CD14-positive monocyte (primary cell): ENCODE results near the gene MITF. TPM values are rescaled to one million over a fixed set of nuclear protein-coding genes. Genes with fewer than 3 reads are reported as not detected.

Experiments used
- DNase-seq, 3 donors: peaks; one replicate each; pipeline ENCODE4 v3.0.0-alpha.2; 2011 to 2022
- H2AFZ ChIP-seq: 2 replicates; pipeline ENCODE4 v1.6.0; 2012; ENCODE audit warnings: mild to moderate bottlenecking, low read depth, low read length, inconsistent platforms; ENCODE audit not compliant: insufficient read depth, poor library complexity, severe bottlenecking
- H3K27ac ChIP-seq, 2 donors: 1 replicate in 1 of 2; 2 replicates in 1 of 2; pipeline ENCODE4 v1.5.1; 2012 to 2013; ENCODE audit warnings: low read length in 2 of 2, control low read depth in 1 of 2, inconsistent platforms in 1 of 2, low read depth in 1 of 2, mild to moderate bottlenecking in 1 of 2
- H3K27me3 ChIP-seq, 2 donors: one replicate each; pipeline versions ENCODE4 v1.6.0 to v1.6.1; 2011 to 2013; ENCODE audit warnings: low read length in 2 of 2; ENCODE audit not compliant: control insufficient read depth in 2 of 2, insufficient read depth in 2 of 2
- H3K36me3 ChIP-seq, 2 donors: replicated peaks in 1 of 2; 1 replicate in 1 of 2; 2 replicates in 1 of 2; pipeline versions ENCODE4 v1.5.1 to v1.6.1; 2012 to 2013; ENCODE audit warnings: low read length in 2 of 2, control low read depth in 1 of 2, inconsistent platforms in 1 of 2, mild to moderate bottlenecking in 1 of 2; ENCODE audit not compliant: insufficient read depth in 2 of 2, control insufficient read depth in 1 of 2
- H3K4me1 ChIP-seq, 2 donors: 1 replicate in 1 of 2; 2 replicates in 1 of 2; pipeline versions ENCODE4 v1.5.1 to v1.6.1; 2012 to 2013; ENCODE audit warnings: low read length in 2 of 2, control low read depth in 1 of 2, inconsistent platforms in 1 of 2, mild to moderate bottlenecking in 1 of 2, moderate library complexity in 1 of 2; ENCODE audit not compliant: insufficient read depth in 2 of 2, control insufficient read depth in 1 of 2
- H3K4me2 ChIP-seq: replicated peaks from 2 replicates; pipeline ENCODE3; 2012; ENCODE audit warnings: low read length, moderate library complexity, mild to moderate bottlenecking; ENCODE audit not compliant: poor library complexity, severe bottlenecking; ENCODE audit errors: extremely low read depth
- H3K4me3 ChIP-seq, 3 experiments: fragments of 200-600 bp in 1 of 3; sonication (generic) in 1 of 3; replicated peaks in 1 of 3; 1 replicate in 2 of 3; 2 replicates in 1 of 3; pipeline ENCODE4 v1.5.1; 2011 to 2013; ENCODE audit warnings: low read length in 3 of 3, mild to moderate bottlenecking in 3 of 3, control low read depth in 2 of 3, low read depth in 2 of 3, inconsistent platforms in 1 of 3, moderate library complexity in 1 of 3
- H3K79me2 ChIP-seq: 2 replicates; pipeline ENCODE4 v1.6.0; 2012; ENCODE audit warnings: mild to moderate bottlenecking, control low read depth, inconsistent platforms, low read length, moderate library complexity; ENCODE audit not compliant: insufficient read depth
- H3K9ac ChIP-seq: 2 replicates; pipeline ENCODE4 v1.6.0; 2017; ENCODE audit warnings: low read length, mild to moderate bottlenecking; ENCODE audit not compliant: insufficient read depth, poor library complexity, severe bottlenecking
- H3K9me3 ChIP-seq, 2 donors: replicated peaks in 1 of 2; 1 replicate in 1 of 2; 2 replicates in 1 of 2; pipeline versions ENCODE4 v1.5.1 to v1.6.1; 2012 to 2013; ENCODE audit warnings: low read length in 2 of 2, control low read depth in 1 of 2; ENCODE audit not compliant: control insufficient read depth in 1 of 2, insufficient read depth in 1 of 2
- H4K20me1 ChIP-seq: 2 replicates; pipeline ENCODE4 v1.6.0; 2012; ENCODE audit warnings: mild to moderate bottlenecking, low read length, control low read depth, moderate library complexity; ENCODE audit not compliant: insufficient read depth
- H3K27ac Mint-ChIP-seq, 7 donors: one replicate each; pipeline ENCODE4 v1.8.0; 2020; ENCODE audit warnings: mild to moderate bottlenecking in 7 of 7, mixed read lengths in 7 of 7, moderate library complexity in 6 of 7, inconsistent platforms in 2 of 7
- H3K27me3 Mint-ChIP-seq, 3 donors: one replicate each; pipeline ENCODE4 v1.8.0; 2021 to 2022; ENCODE audit warnings: low read depth in 3 of 3, mild to moderate bottlenecking in 3 of 3, mixed read lengths in 3 of 3, moderate library complexity in 3 of 3, inconsistent platforms in 1 of 3
- H3K36me3 Mint-ChIP-seq, 2 donors: one replicate each; pipeline ENCODE4 v1.8.0; 2020; ENCODE audit warnings: mixed read lengths in 2 of 2, inconsistent platforms in 1 of 2, mild to moderate bottlenecking in 1 of 2
- H3K4me1 Mint-ChIP-seq: one replicate; pipeline ENCODE4 v1.8.0; 2020; ENCODE audit warnings: mild to moderate bottlenecking, mixed read lengths
- H3K4me3 Mint-ChIP-seq, 2 donors: one replicate each; pipeline ENCODE4 v1.8.0; 2020; ENCODE audit warnings: mild to moderate bottlenecking in 2 of 2, mixed read lengths in 2 of 2, moderate library complexity in 1 of 2
- H3K9me3 Mint-ChIP-seq, 7 donors: one replicate each; pipeline ENCODE4 v1.8.0; 2020 to 2022; ENCODE audit warnings: mixed read lengths in 7 of 7, mild to moderate bottlenecking in 6 of 7, moderate library complexity in 6 of 7, inconsistent platforms in 2 of 7
- CTCF ChIP-seq: fragments of 200-600 bp; IDR thresholded peaks from one replicate; pipeline ENCODE4 v1.8.0; 2022; ENCODE audit warnings: antibody characterized with exemption, mild to moderate bottlenecking
- WGBS: methylation state at CpG from one replicate; pipeline ENCODE4 v1.1.5; 2013; ENCODE audit warnings: missing lambda C conversion rate; ENCODE audit not compliant: insufficient coverage; 5-methylcytosine and 5-hydroxymethylcytosine counted together
- intact Hi-C, 2 donors: fragments of 100-400 bp; cut with micrococcal nuclease; formaldehyde crosslinking; loops; one replicate each; pipeline versions ENCODE4 v1.15.0 to v1.15.1; 2023
- polyA plus RNA-seq, 3 donors: library from polyadenylated mRNA; depleted of rRNA in 1 of 3; unstranded in 2 of 3; stranded (reverse) in 1 of 3; fragments of 300-500 nt in 2 of 3; fragments of >200 nt in 1 of 3; fragmentation: Illumina TruSeq in 2 of 3; gene quantifications; 1 replicate in 2 of 3; 2 replicates in 1 of 3; pipeline ENCODE4 v1.2.3, GENCODE V29; 2012 to 2021

Gene MITF
- polyA plus RNA-seq, 3 donors, result 7.0 to 15.1 (median 12.1) TPM

- H3K4me1 ChIP-seq, result no peaks in the 10 kb centered on the region
- no peak overlapping the region for H3K27ac Mint-ChIP-seq
- no peak overlapping the region for H3K9ac ChIP-seq
- no peaks in the 10 kb centered on the region for H3K27me3 Mint-ChIP-seq
- H3K27ac ChIP-seq, result no peak overlapping the region
- H2AFZ ChIP-seq, result no peak overlapping the region
- H3K36me3 ChIP-seq, result no peaks in the 10 kb centered on the region
- DNase-seq, result no peak
- no peak for TF ChIP-seq CTCF
- no peaks in the 10 kb centered on the region for H4K20me1 ChIP-seq
- H3K27me3 ChIP-seq, result no peaks in the 10 kb centered on the region
- H3K4me1 Mint-ChIP-seq, result peaks cover 3% of the 10 kb centered on the region
- no peaks in the 10 kb centered on the region for H3K9me3 ChIP-seq
- H3K79me2 ChIP-seq, result no peaks in the 10 kb centered on the region
- no peak overlapping the region for H3K4me3 ChIP-seq
- H3K36me3 Mint-ChIP-seq, result peaks cover 2% of the 10 kb centered on the region in 2 donors
- peaks cover 0 to 2% (median 0%) of the 10 kb centered on the region in 7 donors for H3K9me3 Mint-ChIP-seq
- intact Hi-C loops, result no loop called here
- no peak overlapping the region for H3K4me2 ChIP-seq
- no peak overlapping the region for H3K4me3 Mint-ChIP-seq
Measured at GRCh38 chr3:69927571-69927970, 188.3 kb downstream of the MITF start.

- Histone ChIP-seq H4K20me1 (no peaks in the 10 kb centered on the region), H3K4me3 (no peak overlapping the region), H3K27ac (no peak overlapping the region), H3K36me3 (no peaks in the 10 kb centered on the region), H3K27me3 (no peaks in the 10 kb centered on the region), H3K9ac (no peak overlapping the region), H3K4me1 (no peaks in the 10 kb centered on the region), H3K4me2 (no peak overlapping the region), H3K9me3 (no peaks in the 10 kb centered on the region), H2AFZ (no peak overlapping the region), H3K79me2 (no peaks in the 10 kb centered on the region)
- Mint-ChIP-seq H3K4me1 (peaks cover 5% of the 10 kb centered on the region), H3K4me3 (no peak overlapping the region), H3K36me3 (peaks cover 2% of the 10 kb centered on the region in 2 donors), H3K27ac (no peak overlapping the region), H3K27me3 (no peaks in the 10 kb centered on the region), H3K9me3 (peaks cover 0 to 2% (median 0%) of the 10 kb centered on the region in 7 donors)
- intact Hi-C loops, result no loop called here
- no peak for DNase-seq
- no peak for TF ChIP-seq CTCF
- 81% methylated on average over 4 of the region's 4 CpGs for WGBS
Measured at GRCh38 chr3:69929019-69929418, 189.8 kb downstream of the MITF start.
